Neuronal stem cell (in vitro differentiated cells): ENCODE results near the gene PSD4.

Experiments
- DNase-seq: peaks from one replicate; pipeline ENCODE4 v3.0.0-alpha.2; 2013; ENCODE audit warnings: low spot score
- H2AFZ ChIP-seq: one replicate; pipeline ENCODE4 v1.6.1; 2013; ENCODE audit warnings: mild to moderate bottlenecking, low read length, inconsistent platforms
- H2AK5ac ChIP-seq: 2 replicates; pipeline ENCODE4 v1.6.1; 2013; ENCODE audit warnings: low read depth, mild to moderate bottlenecking, inconsistent platforms, low read length, moderate library complexity, mixed read lengths
- H2BK120ac ChIP-seq: 2 replicates; pipeline ENCODE4 v1.6.1; 2013; ENCODE audit warnings: low read depth, mild to moderate bottlenecking, inconsistent platforms, low read length, moderate library complexity, mixed read lengths
- H2BK12ac ChIP-seq: one replicate; pipeline ENCODE4 v1.6.1; 2013; ENCODE audit warnings: low read length, inconsistent platforms
- H2BK15ac ChIP-seq: 2 replicates; pipeline ENCODE4 v1.6.1; 2013; ENCODE audit warnings: mild to moderate bottlenecking, low read length, inconsistent platforms, mixed read lengths
- H2BK5ac ChIP-seq: one replicate; pipeline ENCODE4 v1.6.1; 2013; ENCODE audit warnings: inconsistent platforms, mild to moderate bottlenecking, low read length, moderate library complexity
- H3K14ac ChIP-seq: one replicate; pipeline ENCODE4 v1.6.1; 2013; ENCODE audit warnings: low read length, inconsistent platforms
- H3K18ac ChIP-seq: 2 replicates; pipeline ENCODE4 v1.6.1; 2013; ENCODE audit warnings: low read length, inconsistent platforms
- H3K23ac ChIP-seq: 2 replicates; pipeline ENCODE4 v1.6.1; 2013; ENCODE audit warnings: low read depth, mild to moderate bottlenecking, mixed read lengths, low read length, inconsistent platforms; ENCODE audit not compliant: poor library complexity
- H3K27ac ChIP-seq: replicated peaks from 3 replicates; pipeline ENCODE4 v1.5.1; 2013; ENCODE audit warnings: low read length, inconsistent platforms
- H3K27me3 ChIP-seq, 3 experiments: 2 replicates each; pipeline ENCODE4 v1.6.1; 2013; ENCODE audit warnings: low read length in 3 of 3, mild to moderate bottlenecking in 2 of 3, inconsistent platforms in 1 of 3, low read depth in 1 of 3, mixed read lengths in 1 of 3, moderate library complexity in 1 of 3; ENCODE audit not compliant: control insufficient read depth in 3 of 3, insufficient read depth in 3 of 3
- H3K36me3 ChIP-seq, 2 donors: replicated peaks in 1 of 2; 2 replicates each; pipeline ENCODE4 v1.6.1; 2013; ENCODE audit warnings: low read length in 2 of 2; ENCODE audit not compliant: control insufficient read depth in 2 of 2, insufficient read depth in 2 of 2
- H3K4ac ChIP-seq: 2 replicates; pipeline ENCODE4 v1.6.1; 2013; ENCODE audit warnings: inconsistent platforms, mild to moderate bottlenecking, low read length, moderate library complexity
- H3K4me1 ChIP-seq, 2 donors: 1 replicate in 1 of 2; 2 replicates in 1 of 2; pipeline ENCODE4 v1.6.1; 2013; ENCODE audit warnings: low read length in 2 of 2, low read depth in 1 of 2; ENCODE audit not compliant: control insufficient read depth in 2 of 2, insufficient read depth in 1 of 2
- H3K4me2 ChIP-seq: one replicate; pipeline ENCODE4 v1.6.1; 2013; ENCODE audit warnings: mild to moderate bottlenecking, low read length, inconsistent platforms; ENCODE audit not compliant: insufficient read depth, poor library complexity, severe bottlenecking
- H3K4me3 ChIP-seq, 2 donors: 2 replicates each; pipeline ENCODE4 v1.5.1; 2013; ENCODE audit warnings: low read length in 2 of 2, mild to moderate bottlenecking in 2 of 2, inconsistent platforms in 1 of 2, moderate library complexity in 1 of 2
- H3K79me1 ChIP-seq: one replicate; pipeline ENCODE4 v1.6.1; 2013; ENCODE audit warnings: low read depth, mild to moderate bottlenecking, inconsistent platforms, low read length, moderate library complexity
- H3K9ac ChIP-seq: one replicate; pipeline ENCODE4 v1.6.1; 2013; ENCODE audit warnings: mild to moderate bottlenecking, low read depth, low read length, inconsistent platforms; ENCODE audit not compliant: poor library complexity
- H3K9me3 ChIP-seq, 2 donors: replicated peaks in 1 of 2; 2 replicates each; pipeline versions ENCODE3 to v1.6.1; 2013; ENCODE audit warnings: low read length in 2 of 2, mild to moderate bottlenecking in 2 of 2, inconsistent platforms in 1 of 2, low read depth in 1 of 2, mixed read lengths in 1 of 2, moderate library complexity in 1 of 2; ENCODE audit not compliant: control insufficient read depth in 2 of 2, insufficient read depth in 1 of 2
- H4K8ac ChIP-seq: one replicate; pipeline ENCODE4 v1.6.1; 2013; ENCODE audit warnings: low read depth, mild to moderate bottlenecking, inconsistent platforms, low read length, moderate library complexity
- H4K91ac ChIP-seq: one replicate; pipeline ENCODE4 v1.6.1; 2013; ENCODE audit warnings: low read length, low read depth, mild to moderate bottlenecking, inconsistent platforms; ENCODE audit not compliant: poor library complexity
- WGBS, 2 donors: extraction: QIAGEN DNeasy Blood & Tissue Kit; methylation state at CpG; one replicate each; pipeline ENCODE4 v1.1.7; 2013; ENCODE audit warnings: missing lambda C conversion rate in 2 of 2, mixed read lengths in 1 of 2; ENCODE audit not compliant: insufficient read length in 2 of 2, insufficient replicate concordance in 1 of 2; ENCODE audit errors: extremely low coverage in 2 of 2; 5-methylcytosine and 5-hydroxymethylcytosine counted together

The PSD4 gene

DNA sequence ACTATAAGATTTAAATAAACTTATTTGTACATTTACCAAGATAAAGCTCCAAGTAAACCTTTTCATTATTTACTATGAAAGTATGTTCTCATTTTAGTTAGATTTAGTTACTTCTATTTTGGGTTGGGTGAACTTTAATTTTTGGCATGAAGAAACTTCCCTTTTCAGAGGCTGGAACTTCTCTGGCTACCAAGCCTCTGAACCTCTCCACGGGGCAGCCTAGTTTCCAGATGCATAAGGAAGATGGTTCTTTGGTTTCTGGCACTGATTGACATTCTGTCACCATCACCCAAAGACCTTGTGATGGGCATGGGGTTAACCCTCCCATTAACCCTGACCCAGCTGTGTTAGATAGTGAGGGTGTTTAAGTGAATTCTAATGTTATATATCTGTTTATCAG is 17.1 kb downstream of the PSD4 start:
- Histone ChIP-seq H2BK120ac (no peak overlapping the region), H2BK15ac (no peak overlapping the region), H2AK5ac (no peak overlapping the region), H3K79me1 (no peaks in the 10 kb centered on the region), H3K4me1 (no peaks in the 10 kb centered on the region), H3K4me2 (no peak overlapping the region), H2BK5ac (no peak overlapping the region), H3K9ac (no peak overlapping the region), H4K8ac (no peak overlapping the region), H3K4me3 (no peak overlapping the region), H3K14ac (no peak overlapping the region), H3K9me3 (no peaks in the 10 kb centered on the region), H3K27me3 (peaks cover 0 to 8% (median 0%) of the 10 kb centered on the region in 3 experiments), H2AFZ (no peak overlapping the region), H3K36me3 (no peaks in the 10 kb centered on the region), H2BK12ac (no peak overlapping the region), H3K18ac (no peak overlapping the region), H3K4ac (no peak overlapping the region), H4K91ac (no peak overlapping the region), H3K27ac (no peak overlapping the region), H3K23ac (no peak overlapping the region)
- WGBS, 2 donors = no CpG with 5 or more reads among the region's 1 CpG
- DNase-seq = no peak

DNA sequence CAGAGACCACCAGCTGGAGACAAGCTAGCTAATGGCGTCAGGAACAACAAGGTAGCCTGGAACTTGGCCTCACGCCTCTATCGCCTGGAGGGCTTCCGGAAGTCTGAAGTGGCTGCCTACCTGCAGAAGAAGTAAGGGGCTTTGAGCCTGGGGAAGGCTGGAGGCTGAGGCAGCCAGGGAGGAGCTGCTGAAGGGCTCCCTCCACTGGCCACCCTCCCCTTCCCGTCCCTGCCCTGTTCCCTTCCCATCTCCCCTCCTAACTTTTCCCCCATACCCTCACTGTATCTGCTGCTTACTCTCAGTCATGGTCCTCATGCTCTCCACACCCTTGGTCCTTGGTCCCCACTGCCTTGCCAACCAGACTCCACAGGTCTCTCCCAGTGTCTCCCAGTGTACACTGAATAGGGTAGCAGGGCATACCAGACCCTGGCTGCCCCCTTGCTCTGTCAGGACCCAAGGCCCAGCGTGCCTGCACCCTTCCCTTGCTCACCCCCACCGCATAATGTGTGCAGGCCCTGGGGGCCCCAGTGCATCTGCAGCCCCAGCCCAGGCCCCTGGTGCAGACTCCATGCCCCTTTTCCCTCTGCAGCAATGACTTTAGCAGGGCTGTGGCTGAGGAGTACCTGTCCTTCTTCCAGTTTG is 18.8 kb downstream of the PSD4 start:
- Histone ChIP-seq H3K4me1 (no peaks in the 10 kb centered on the region), H3K36me3 (no peaks in the 10 kb centered on the region), H3K4ac (peak overlapping the region; percentile 76), H3K4me3 (no peak overlapping the region), H2BK15ac (peak overlapping the region; percentile 58), H3K18ac (peak overlapping the region; percentile 16), H3K9ac (peak overlapping the region; percentile 37), H2AK5ac (peak overlapping the region; percentile 54), H4K91ac (no peak overlapping the region), H2BK120ac (peak overlapping the region; percentile 72), H3K79me1 (no peaks in the 10 kb centered on the region), H3K27me3 (peaks cover 0 to 25% (median 4%) of the 10 kb centered on the region in 3 experiments), H2BK12ac (peak overlapping the region; percentile 25), H3K4me2 (no peak overlapping the region), H2BK5ac (no peak overlapping the region), H3K27ac (no peak overlapping the region), H3K9me3 (no peaks in the 10 kb centered on the region), H2AFZ (no peak overlapping the region), H3K23ac (no peak overlapping the region), H3K14ac (no peak overlapping the region), H4K8ac (no peak overlapping the region)
- no peak for DNase-seq
- WGBS, 2 donors = no CpG with 5 or more reads among the region's 7 CpGs

DNA sequence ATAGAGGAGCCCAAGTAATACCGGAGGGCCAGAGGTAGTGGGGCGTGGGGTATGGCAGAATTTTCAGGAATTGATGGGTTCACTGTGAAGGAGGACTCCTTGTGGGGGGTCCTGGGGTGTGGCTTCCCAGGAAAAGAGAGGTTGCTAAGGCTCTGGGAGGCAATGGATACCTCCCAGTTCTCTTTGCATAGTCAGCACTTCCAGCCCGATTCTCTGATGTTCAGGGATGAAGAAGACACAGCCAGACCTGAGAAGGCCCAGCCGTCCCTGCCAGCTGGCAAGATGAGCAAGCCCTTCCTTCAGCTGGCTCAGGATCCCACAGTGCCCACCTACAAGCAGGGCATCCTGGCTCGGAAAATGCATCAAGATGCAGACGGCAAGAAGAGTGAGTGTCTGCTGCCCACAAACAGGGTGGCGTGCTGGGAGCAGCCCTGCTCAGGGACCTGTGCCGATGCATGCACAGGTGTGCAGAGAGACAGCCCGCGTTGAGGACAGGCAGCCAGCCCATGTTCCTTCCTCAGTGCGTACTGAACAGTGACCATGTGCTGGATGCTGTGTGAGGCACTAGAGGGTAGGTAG is 22.2 kb downstream of the PSD4 start:
- Histone ChIP-seq H4K8ac (no peak overlapping the region), H3K36me3 (no peaks in the 10 kb centered on the region), H3K4me2 (no peak overlapping the region), H2BK12ac (no peak overlapping the region), H3K27ac (no peak overlapping the region), H2AK5ac (peak overlapping the region; percentile 80), H2AFZ (no peak overlapping the region), H2BK120ac (no peak overlapping the region), H4K91ac (no peak overlapping the region), H3K14ac (no peak overlapping the region), H3K79me1 (no peaks in the 10 kb centered on the region), H2BK15ac (no peak overlapping the region), H3K4me1 (peaks cover 0 to 2% of the 10 kb centered on the region in 2 donors), H3K9me3 (no peaks in the 10 kb centered on the region), H3K27me3 (peaks cover 0 to 28% (median 16%) of the 10 kb centered on the region in 3 experiments), H2BK5ac (no peak overlapping the region), H3K23ac (peak overlapping the region; percentile 92), H3K4ac (peak overlapping the region; percentile 76), H3K18ac (peak overlapping the region; percentile 82), H3K9ac (no peak overlapping the region), H3K4me3 (peak overlapping the region in 1 of 2 donors; percentile 43)
- no CpG with 5 or more reads among the region's 11 CpGs for WGBS, 2 donors
- DNase-seq = no peak

DNA sequence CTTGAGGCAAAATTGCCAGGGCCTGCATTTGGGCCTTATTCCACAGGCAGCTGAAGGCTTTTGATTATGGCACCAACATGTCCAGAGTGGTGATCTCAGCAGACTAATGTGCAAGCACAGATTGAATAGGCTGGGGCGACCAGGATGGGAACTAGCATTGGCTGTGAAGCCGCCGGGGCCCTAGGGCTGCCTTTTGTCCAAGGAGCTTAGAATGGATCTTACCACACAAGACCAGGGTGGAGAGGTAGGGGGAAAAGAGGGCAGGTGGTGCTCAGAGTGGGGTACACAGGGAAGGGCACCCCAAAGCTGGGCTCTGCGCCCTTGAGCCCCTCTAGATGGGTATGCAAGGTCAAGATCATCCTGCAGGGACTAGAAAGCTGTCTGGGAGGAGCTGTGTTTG is 23.1 kb downstream of the PSD4 start:
- H2BK15ac ChIP-seq = no peak overlapping the region
- H3K23ac ChIP-seq = no peak overlapping the region
- no peak for DNase-seq
- no peak overlapping the region for H2BK120ac ChIP-seq
- H3K9me3 ChIP-seq = no peaks in the 10 kb centered on the region
- no peak overlapping the region for H3K4me3 ChIP-seq
- H2AK5ac ChIP-seq = no peak overlapping the region
- no peak overlapping the region for H3K18ac ChIP-seq
- H3K36me3 ChIP-seq = no peaks in the 10 kb centered on the region
- peaks cover 0 to 2% of the 10 kb centered on the region in 2 donors for H3K4me1 ChIP-seq
- H3K27ac ChIP-seq = no peak overlapping the region
- no peak overlapping the region for H3K9ac ChIP-seq
- no peaks in the 10 kb centered on the region for H3K79me1 ChIP-seq
- H3K14ac ChIP-seq = no peak overlapping the region
- H4K8ac ChIP-seq = no peak overlapping the region
- H2AFZ ChIP-seq = no peak overlapping the region
- H3K4me2 ChIP-seq = no peak overlapping the region
- H3K4ac ChIP-seq = no peak overlapping the region
- no peak overlapping the region for H2BK5ac ChIP-seq
- no CpG with 5 or more reads among the region's 4 CpGs for WGBS, 2 donors
- no peak overlapping the region for H4K91ac ChIP-seq
- H2BK12ac ChIP-seq = no peak overlapping the region
- H3K27me3 ChIP-seq = peaks cover 0 to 28% (median 16%) of the 10 kb centered on the region in 3 experiments
